ENCODE measurements around the gene PDE4D.

The PDE4D gene

GRCh38 chr5:58993461-58993860 lies 900.1 kb downstream of the PDE4D start:
- WGBS, 2 donors (ENCODE audit: extremely low coverage in 2 of 2, insufficient read length in 2 of 2, insufficient replicate concordance in 1 of 2), result no CpG with 5 or more reads among the region's 1 CpG
- no peak overlapping the region for H3K27ac ChIP-seq (replicated peaks; ENCODE audit: low read length)
- no peaks in the 10 kb centered on the region for H3K9me3 ChIP-seq (replicated peaks in 1 of 2; ENCODE audit: control insufficient read depth in 2 of 2, insufficient read depth in 1 of 2, low read depth in 1 of 2, low read length in 2 of 2)

GRCh38 chr5:58988938-58989337 lies 904.6 kb downstream of the PDE4D start:
- Histone ChIP-seq H3K23ac (ENCODE audit: low read depth, low read length, poor library complexity) (no peak overlapping the region), H3K4me1 (ENCODE audit: control insufficient read depth in 2 of 2, insufficient read depth in 1 of 2, low read depth in 1 of 2, low read length in 2 of 2) (no peaks in the 10 kb centered on the region), H2AK5ac (ENCODE audit: low read depth, low read length) (no peak overlapping the region), H3K18ac (ENCODE audit: low read length) (no peak overlapping the region), H2BK15ac (ENCODE audit: low read length) (no peak overlapping the region), H4K91ac (ENCODE audit: low read depth, low read length, poor library complexity) (no peak overlapping the region), H3K9me3 (replicated peaks in 1 of 2; ENCODE audit: control insufficient read depth in 2 of 2, insufficient read depth in 1 of 2, low read depth in 1 of 2, low read length in 2 of 2) (no peaks in the 10 kb centered on the region), H3K4me3 (ENCODE audit: low read length in 2 of 2) (no peak overlapping the region), H3K14ac (ENCODE audit: low read length) (no peak overlapping the region), H3K4ac (ENCODE audit: low read length) (no peak overlapping the region), H3K9ac (ENCODE audit: low read depth, low read length, poor library complexity) (no peak overlapping the region), H3K4me2 (ENCODE audit: insufficient read depth, low read length, poor library complexity, severe bottlenecking) (no peak overlapping the region), H4K8ac (ENCODE audit: low read depth, low read length) (no peak overlapping the region), H2AFZ (ENCODE audit: low read length) (no peak overlapping the region), H2BK5ac (ENCODE audit: low read length) (no peak overlapping the region), H3K27me3 (ENCODE audit: control insufficient read depth in 3 of 3, insufficient read depth in 3 of 3, low read depth in 1 of 3, low read length in 3 of 3) (no peaks in the 10 kb centered on the region), H2BK120ac (ENCODE audit: low read depth, low read length) (no peak overlapping the region), H3K79me1 (ENCODE audit: low read depth, low read length) (no peaks in the 10 kb centered on the region), H2BK12ac (ENCODE audit: low read length) (no peak overlapping the region), H3K27ac (replicated peaks; ENCODE audit: low read length) (no peak overlapping the region), H3K36me3 (replicated peaks in 1 of 2; ENCODE audit: control insufficient read depth in 2 of 2, insufficient read depth in 2 of 2, low read length in 2 of 2) (peaks cover 0 to 81% of the 10 kb centered on the region in 2 donors)
- DNase-seq (ENCODE audit: low spot score), result no peak
- WGBS, 2 donors (ENCODE audit: extremely low coverage in 2 of 2, insufficient read length in 2 of 2, insufficient replicate concordance in 1 of 2), result no CpG with 5 or more reads among the region's 2 CpGs

More at GRCh38 chr5:58993461-58993860, 900.1 kb downstream of the PDE4D start:
- Histone ChIP-seq H2AK5ac (ENCODE audit: low read depth, low read length) (no peak overlapping the region), H3K79me1 (ENCODE audit: low read depth, low read length) (no peaks in the 10 kb centered on the region), H3K4me1 (ENCODE audit: control insufficient read depth in 2 of 2, insufficient read depth in 1 of 2, low read depth in 1 of 2, low read length in 2 of 2) (peaks cover 0 to 2% of the 10 kb centered on the region in 2 donors), H3K18ac (ENCODE audit: low read length) (no peak overlapping the region), H3K4me3 (ENCODE audit: low read length in 2 of 2) (no peak overlapping the region), H2BK120ac (ENCODE audit: low read depth, low read length) (no peak overlapping the region), H4K8ac (ENCODE audit: low read depth, low read length) (no peak overlapping the region), H2BK12ac (ENCODE audit: low read length) (no peak overlapping the region), H3K4me2 (ENCODE audit: insufficient read depth, low read length, poor library complexity, severe bottlenecking) (no peak overlapping the region), H2BK15ac (ENCODE audit: low read length) (no peak overlapping the region), H2BK5ac (ENCODE audit: low read length) (no peak overlapping the region), H3K14ac (ENCODE audit: low read length) (no peak overlapping the region), H3K23ac (ENCODE audit: low read depth, low read length, poor library complexity) (no peak overlapping the region), H3K27me3 (ENCODE audit: control insufficient read depth in 3 of 3, insufficient read depth in 3 of 3, low read depth in 1 of 3, low read length in 3 of 3) (no peaks in the 10 kb centered on the region), H3K9ac (ENCODE audit: low read depth, low read length, poor library complexity) (no peak overlapping the region), H4K91ac (ENCODE audit: low read depth, low read length, poor library complexity) (no peak overlapping the region), H3K36me3 (replicated peaks in 1 of 2; ENCODE audit: control insufficient read depth in 2 of 2, insufficient read depth in 2 of 2, low read length in 2 of 2) (peaks cover 0 to 39% of the 10 kb centered on the region in 2 donors), H2AFZ (ENCODE audit: low read length) (no peak overlapping the region), H3K4ac (ENCODE audit: low read length) (no peak overlapping the region)
- DNase-seq (ENCODE audit: low spot score), result no peak

GRCh38 chr5:58987193-58987592 lies 906.3 kb downstream of the PDE4D start:
- Histone ChIP-seq H2BK15ac (ENCODE audit: low read length) (no peak overlapping the region), H2BK12ac (ENCODE audit: low read length) (no peak overlapping the region), H3K79me1 (ENCODE audit: low read depth, low read length) (no peaks in the 10 kb centered on the region), H2BK5ac (ENCODE audit: low read length) (no peak overlapping the region), H2BK120ac (ENCODE audit: low read depth, low read length) (no peak overlapping the region), H3K27me3 (ENCODE audit: control insufficient read depth in 3 of 3, insufficient read depth in 3 of 3, low read depth in 1 of 3, low read length in 3 of 3) (no peaks in the 10 kb centered on the region), H3K4ac (ENCODE audit: low read length) (no peak overlapping the region), H3K18ac (ENCODE audit: low read length) (no peak overlapping the region), H2AFZ (ENCODE audit: low read length) (no peak overlapping the region), H3K9ac (ENCODE audit: low read depth, low read length, poor library complexity) (no peak overlapping the region), H3K23ac (ENCODE audit: low read depth, low read length, poor library complexity) (no peak overlapping the region), H3K9me3 (replicated peaks in 1 of 2; ENCODE audit: control insufficient read depth in 2 of 2, insufficient read depth in 1 of 2, low read depth in 1 of 2, low read length in 2 of 2) (peaks cover 0 to 3% of the 10 kb centered on the region in 2 donors), H4K8ac (ENCODE audit: low read depth, low read length) (no peak overlapping the region), H3K27ac (replicated peaks; ENCODE audit: low read length) (no peak overlapping the region), H3K4me1 (ENCODE audit: control insufficient read depth in 2 of 2, insufficient read depth in 1 of 2, low read depth in 1 of 2, low read length in 2 of 2) (peaks cover 0 to 1% of the 10 kb centered on the region in 2 donors), H3K4me2 (ENCODE audit: insufficient read depth, low read length, poor library complexity, severe bottlenecking) (no peak overlapping the region), H3K36me3 (replicated peaks in 1 of 2; ENCODE audit: control insufficient read depth in 2 of 2, insufficient read depth in 2 of 2, low read length in 2 of 2) (peaks cover 0 to 91% of the 10 kb centered on the region in 2 donors), H3K4me3 (ENCODE audit: low read length in 2 of 2) (no peak overlapping the region), H4K91ac (ENCODE audit: low read depth, low read length, poor library complexity) (no peak overlapping the region), H3K14ac (ENCODE audit: low read length) (no peak overlapping the region), H2AK5ac (ENCODE audit: low read depth, low read length) (no peak overlapping the region)
- no peak for DNase-seq (ENCODE audit: low spot score)

- H3K4ac ChIP-seq (ENCODE audit: low read length), result no peak overlapping the region
- no peak overlapping the region for H4K8ac ChIP-seq (ENCODE audit: low read depth, low read length)
- H3K14ac ChIP-seq (ENCODE audit: low read length), result no peak overlapping the region
- H3K9ac ChIP-seq (ENCODE audit: low read depth, low read length, poor library complexity), result no peak overlapping the region
- peaks cover 0 to 11% of the 10 kb centered on the region in 2 donors for H3K9me3 ChIP-seq (replicated peaks in 1 of 2; ENCODE audit: control insufficient read depth in 2 of 2, insufficient read depth in 1 of 2, low read depth in 1 of 2, low read length in 2 of 2)
- no CpG with 5 or more reads among the region's 8 CpGs for WGBS, 2 donors (ENCODE audit: extremely low coverage in 2 of 2, insufficient read length in 2 of 2, insufficient replicate concordance in 1 of 2)
- H3K4me3 ChIP-seq (ENCODE audit: low read length in 2 of 2), result no peak overlapping the region
- no peaks in the 10 kb centered on the region for H3K27me3 ChIP-seq (ENCODE audit: control insufficient read depth in 3 of 3, insufficient read depth in 3 of 3, low read depth in 1 of 3, low read length in 3 of 3)
- H3K36me3 ChIP-seq (replicated peaks in 1 of 2; ENCODE audit: control insufficient read depth in 2 of 2, insufficient read depth in 2 of 2, low read length in 2 of 2), result peaks cover 0 to 93% of the 10 kb centered on the region in 2 donors
- no peak overlapping the region for H4K91ac ChIP-seq (ENCODE audit: low read depth, low read length, poor library complexity)
- no peak overlapping the region for H3K4me2 ChIP-seq (ENCODE audit: insufficient read depth, low read length, poor library complexity, severe bottlenecking)
- DNase-seq (ENCODE audit: low spot score), result no peak
- no peak overlapping the region for H2BK12ac ChIP-seq (ENCODE audit: low read length)
- H3K27ac ChIP-seq (replicated peaks; ENCODE audit: low read length), result no peak overlapping the region
- H2BK120ac ChIP-seq (ENCODE audit: low read depth, low read length), result no peak overlapping the region
- peaks cover 0 to 1% of the 10 kb centered on the region in 2 donors for H3K4me1 ChIP-seq (ENCODE audit: control insufficient read depth in 2 of 2, insufficient read depth in 1 of 2, low read depth in 1 of 2, low read length in 2 of 2)
- H3K18ac ChIP-seq (ENCODE audit: low read length), result no peak overlapping the region
- no peak overlapping the region for H2AK5ac ChIP-seq (ENCODE audit: low read depth, low read length)
- no peak overlapping the region for H2BK5ac ChIP-seq (ENCODE audit: low read length)
- no peak overlapping the region for H3K23ac ChIP-seq (ENCODE audit: low read depth, low read length, poor library complexity)
- H2AFZ ChIP-seq (ENCODE audit: low read length), result no peak overlapping the region
- no peaks in the 10 kb centered on the region for H3K79me1 ChIP-seq (ENCODE audit: low read depth, low read length)
- H2BK15ac ChIP-seq (ENCODE audit: low read length), result no peak overlapping the region
Observed at GRCh38 chr5:58986281-58986680, 907.2 kb downstream of the PDE4D start.
